Suprapubic skin (tissue), 4 donors: Measurements from ENCODE around the gene HLA-A. TPM values are rescaled to one million over a fixed set of nuclear protein-coding genes. Genes with fewer than 3 reads are reported as not detected.

Experiments
- DNase-seq, 2 donors: peaks; one replicate each; pipeline ENCODE4 v3.0.0-alpha.2; 2019; ENCODE audit warnings: low spot score in 2 of 2
- H3K27ac ChIP-seq: fragments of 200-600 bp; sonication (generic); one replicate; pipeline ENCODE4 v1.5.1; 2019
- H3K27me3 ChIP-seq: fragments of 200-600 bp; sonication (generic); one replicate; pipeline ENCODE4 v1.5.1; 2019
- H3K36me3 ChIP-seq: fragments of 200-600 bp; sonication (generic); one replicate; pipeline ENCODE4 v1.5.1; 2019
- H3K4me1 ChIP-seq: fragments of 200-600 bp; sonication (generic); one replicate; pipeline ENCODE4 v1.5.1; 2019
- H3K4me3 ChIP-seq: fragments of 200-600 bp; sonication (generic); one replicate; pipeline ENCODE4 v1.5.1; 2019; ENCODE audit warnings: mild to moderate bottlenecking
- H3K9me3 ChIP-seq: fragments of 200-600 bp; sonication (generic); one replicate; pipeline ENCODE4 v1.5.1; 2019
- CTCF ChIP-seq, 2 donors: fragments of 200-600 bp in 1 of 2; fragments of 450-650 bp in 1 of 2; sonication (generic) in 1 of 2; IDR thresholded peaks; one replicate each; pipeline ENCODE4 v1.5.1; 2016 to 2019; ENCODE audit warnings: antibody characterized with exemption in 2 of 2, mild to moderate bottlenecking in 1 of 2, moderate library complexity in 1 of 2
- EP300 ChIP-seq: sonication (generic); formaldehyde crosslinking; IDR thresholded peaks from one replicate; pipeline ENCODE4 v1.6.1; 2017; ENCODE audit warnings: antibody characterized with exemption
- POLR2A ChIP-seq, 2 donors: fragments of 450-650 bp; IDR thresholded peaks; one replicate each; pipeline ENCODE4 v1.6.1; 2017; ENCODE audit warnings: antibody characterized with exemption in 2 of 2, mild to moderate bottlenecking in 2 of 2, moderate library complexity in 2 of 2
- POLR2AphosphoS5 ChIP-seq, 3 donors: sonication (generic); formaldehyde crosslinking; IDR thresholded peaks; one replicate each; pipeline ENCODE4 v1.6.1; 2017; ENCODE audit warnings: antibody characterized with exemption in 3 of 3
- WGBS: methylation state at CpG from one replicate; pipeline ENCODE4 v1.1.5; 2018; 5-methylcytosine and 5-hydroxymethylcytosine counted together
- total RNA-seq, 4 donors: library from RNA; depleted of rRNA; stranded (reverse); fragments of >200 nt; gene quantifications; one replicate each; pipeline ENCODE4 v1.1.0, GENCODE V29; 2016

Gene HLA-A
- total RNA-seq, 4 donors from 2014 or later, result 455 to 546 (median 499) TPM

DNA sequence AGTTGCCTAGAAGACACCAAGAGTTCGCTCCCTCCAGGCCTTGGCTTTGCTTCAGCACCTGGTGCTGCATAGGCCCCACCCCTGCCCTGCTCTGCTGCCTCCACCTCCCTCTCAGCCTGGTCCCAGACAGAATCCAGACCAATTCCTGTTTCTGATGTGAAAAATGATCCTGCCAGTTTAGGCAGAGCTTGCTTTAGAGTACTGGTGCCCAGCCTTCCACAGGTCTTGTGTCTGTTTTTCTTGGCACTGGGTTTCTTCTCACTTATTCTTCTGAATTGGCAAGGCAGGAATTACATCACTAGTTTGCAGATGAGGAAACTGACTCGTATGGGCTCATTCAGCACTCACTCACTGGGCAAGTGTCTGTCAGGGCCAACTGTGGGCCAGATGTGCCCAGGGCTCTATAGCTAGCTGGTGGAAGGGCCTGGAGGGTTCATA, 53.0 kb downstream of the HLA-A start:
- no peak overlapping the region for H3K27ac ChIP-seq
- no peaks in the 10 kb centered on the region for H3K27me3 ChIP-seq
- 21% methylated on average over 2 of the region's 2 CpGs for WGBS
- no peak for DNase-seq
- H3K9me3 ChIP-seq, result no peaks in the 10 kb centered on the region
- H3K36me3 ChIP-seq, result no peaks in the 10 kb centered on the region
- no peaks in the 10 kb centered on the region for H3K4me1 ChIP-seq
- H3K4me3 ChIP-seq, result no peak overlapping the region
- no peak for TF ChIP-seq EP300
- TF ChIP-seq POLR2AphosphoS5 (IDR thresholded peaks at IDR 0.05), result no peak
- no peak for TF ChIP-seq CTCF (IDR thresholded peaks at IDR 0.05)
- no peak for TF ChIP-seq POLR2A (IDR thresholded peaks at IDR 0.05)

Other genes starting within 250 kb of the HLA-A start
- 100 to 1,000 TPM in 1 of 4 donors, 10 to 100 TPM in 3; 25.6 to 162 (median 62.2) TPM for gene HLA-F, start 219.1 kb upstream of the HLA-A start, total RNA-seq
- 1 to 10 TPM in 1 of 4 donors, under 1 TPM in 1, not detected in 2; 0.80 to 1.1 TPM for gene HLA-G, start 114.7 kb upstream of the HLA-A start, total RNA-seq
- 10 to 100 TPM; 16.7 to 23.9 (median 21.6) TPM for gene POLR1H, start 118.7 kb downstream of the HLA-A start, total RNA-seq
- 10 to 100 TPM; 35.2 to 54.4 (median 44.2) TPM for gene PPP1R11, start 124.7 kb downstream of the HLA-A start, total RNA-seq
- gene RNF39, start 133.2 kb downstream of the HLA-A start, total RNA-seq, result 10 to 100 TPM; 29.1 to 73.1 (median 44.6) TPM
- under 1 TPM in 1 of 4 donors, not detected in 3; 0.57 TPM for gene TRIM31, start 170.6 kb downstream of the HLA-A start, total RNA-seq
- not detected for gene TRIM40, start 193.6 kb downstream of the HLA-A start, total RNA-seq
- gene TRIM10, start 218.7 kb downstream of the HLA-A start, total RNA-seq, result 1 to 10 TPM in 2 of 4 donors, under 1 TPM in 2; 0.76 to 1.6 (median 1.1) TPM
- 1 to 10 TPM in 2 of 4 donors, under 1 TPM in 2; 0.19 to 1.6 (median 0.73) TPM for gene TRIM15, start 221.0 kb downstream of the HLA-A start, total RNA-seq